Measurements from ENCODE around the gene U2AF2.

U2AF2 gene

DNA sequence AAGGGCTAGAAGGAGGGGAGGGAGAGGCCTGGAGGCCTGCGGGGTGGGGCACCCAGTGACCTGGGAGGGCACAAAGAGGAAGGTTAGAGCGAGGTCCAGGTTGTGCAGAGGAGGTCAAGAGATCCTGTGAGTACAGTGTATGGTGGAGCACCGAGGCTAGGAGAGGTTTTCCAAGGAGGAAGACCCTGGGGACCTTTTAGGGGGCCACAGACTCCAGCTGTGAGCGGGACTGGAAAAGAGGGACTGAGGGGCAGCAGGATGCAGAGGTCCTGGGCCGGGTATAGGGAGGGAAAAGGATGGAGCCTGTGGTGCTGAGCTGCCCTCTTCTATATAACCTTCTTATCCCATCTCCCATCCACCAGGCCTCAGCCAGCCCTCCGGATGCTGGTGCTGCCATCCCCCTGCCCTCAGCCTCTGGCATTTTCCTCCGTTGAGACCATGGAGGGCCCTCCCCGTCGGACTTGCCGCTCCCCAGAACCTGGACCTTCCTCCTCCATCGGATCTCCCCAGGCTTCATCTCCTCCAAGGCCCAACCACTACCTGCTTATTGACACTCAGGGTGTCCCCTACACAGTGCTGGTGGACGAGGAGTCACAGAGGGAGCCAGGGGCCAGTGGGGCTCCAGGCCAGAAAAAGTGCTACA lies 10.5 kb upstream of the U2AF2 start:
- no peak for DNase-seq

DNA sequence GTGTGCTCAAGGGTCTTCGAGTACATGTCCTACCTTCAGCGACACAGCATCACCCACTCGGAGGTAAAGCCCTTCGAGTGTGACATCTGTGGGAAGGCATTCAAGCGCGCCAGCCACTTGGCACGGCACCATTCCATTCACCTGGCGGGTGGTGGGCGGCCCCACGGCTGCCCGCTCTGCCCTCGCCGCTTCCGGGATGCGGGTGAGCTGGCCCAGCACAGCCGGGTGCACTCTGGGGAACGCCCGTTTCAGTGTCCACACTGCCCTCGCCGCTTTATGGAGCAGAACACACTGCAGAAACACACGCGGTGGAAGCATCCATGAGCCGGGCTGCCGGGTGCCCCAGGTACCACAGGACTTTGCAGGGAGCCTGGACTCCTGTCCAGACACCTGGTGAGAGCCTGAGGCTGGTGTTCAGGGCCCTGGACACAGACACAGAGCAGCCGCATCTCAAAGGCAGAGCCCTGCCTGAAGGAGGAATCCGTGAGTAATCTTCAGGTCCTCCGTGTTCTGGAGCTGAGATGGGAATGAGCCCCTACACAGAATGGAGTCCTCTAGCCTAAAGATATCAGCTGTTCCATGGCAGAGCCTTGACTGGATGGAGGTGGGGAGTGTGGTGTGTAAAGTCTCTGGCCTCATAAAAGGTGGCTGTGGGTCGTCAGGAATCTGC lies 9.9 kb upstream of the U2AF2 start:
- no peak for DNase-seq

DNA sequence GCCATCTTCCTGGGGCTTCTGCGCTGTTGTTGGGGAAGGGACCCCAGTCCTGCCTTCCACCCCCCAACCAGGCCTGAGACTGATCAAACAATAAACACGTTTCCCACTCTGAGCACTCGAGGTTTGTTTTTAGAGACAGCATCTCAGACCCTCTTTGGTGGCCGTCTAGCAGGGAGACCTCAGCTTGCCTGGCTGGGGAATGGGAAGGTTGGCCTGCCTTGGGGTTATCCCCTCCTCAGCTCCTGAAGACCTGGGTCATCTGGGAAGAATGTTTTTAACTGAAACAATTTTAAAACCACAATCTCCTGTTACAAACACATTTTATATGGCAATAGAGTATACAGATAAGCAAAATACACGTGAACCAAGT lies 9.3 kb upstream of the U2AF2 start:
- DNase-seq: no peak

DNA sequence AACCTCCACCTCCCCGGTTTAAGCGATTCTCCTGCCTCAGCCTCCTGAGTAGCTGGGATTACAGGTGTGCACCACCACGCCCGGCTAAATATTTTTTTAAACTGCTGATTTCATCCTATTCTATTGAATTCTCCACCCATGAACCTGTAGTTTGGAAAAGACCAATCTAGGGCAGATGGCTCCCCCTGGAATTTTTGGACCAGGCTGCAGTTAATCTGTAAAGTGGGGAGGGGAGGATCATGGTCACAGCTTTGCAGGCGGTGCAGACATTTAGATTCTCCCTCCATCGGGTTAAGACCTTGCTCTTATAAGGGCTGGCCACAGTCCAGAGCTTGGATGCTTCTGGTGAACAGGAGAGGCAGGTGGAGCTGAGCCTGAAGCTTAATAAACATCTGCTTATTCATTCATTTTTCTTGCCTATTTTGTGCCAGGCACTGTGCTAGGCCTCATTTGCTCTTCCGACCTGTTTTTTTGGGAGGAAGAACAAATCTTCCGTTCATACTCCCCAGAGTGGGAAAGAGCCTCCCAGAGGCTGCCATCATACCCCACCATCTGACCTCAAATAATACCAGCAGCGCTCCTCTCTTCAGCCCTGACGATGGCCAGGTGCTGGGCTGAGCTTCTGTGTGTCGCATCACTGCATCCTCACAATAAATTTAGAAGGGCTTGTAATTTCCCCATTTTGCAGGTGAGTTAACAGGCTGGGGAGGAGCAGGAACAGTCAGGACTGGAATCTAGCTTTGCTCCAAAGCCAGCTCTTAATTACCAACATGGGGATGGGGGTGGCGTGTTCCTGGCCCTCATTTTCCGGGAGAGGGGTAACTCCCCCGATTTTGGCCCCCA lies 7.7 kb upstream of the U2AF2 start:
- no peak for DNase-seq

DNA sequence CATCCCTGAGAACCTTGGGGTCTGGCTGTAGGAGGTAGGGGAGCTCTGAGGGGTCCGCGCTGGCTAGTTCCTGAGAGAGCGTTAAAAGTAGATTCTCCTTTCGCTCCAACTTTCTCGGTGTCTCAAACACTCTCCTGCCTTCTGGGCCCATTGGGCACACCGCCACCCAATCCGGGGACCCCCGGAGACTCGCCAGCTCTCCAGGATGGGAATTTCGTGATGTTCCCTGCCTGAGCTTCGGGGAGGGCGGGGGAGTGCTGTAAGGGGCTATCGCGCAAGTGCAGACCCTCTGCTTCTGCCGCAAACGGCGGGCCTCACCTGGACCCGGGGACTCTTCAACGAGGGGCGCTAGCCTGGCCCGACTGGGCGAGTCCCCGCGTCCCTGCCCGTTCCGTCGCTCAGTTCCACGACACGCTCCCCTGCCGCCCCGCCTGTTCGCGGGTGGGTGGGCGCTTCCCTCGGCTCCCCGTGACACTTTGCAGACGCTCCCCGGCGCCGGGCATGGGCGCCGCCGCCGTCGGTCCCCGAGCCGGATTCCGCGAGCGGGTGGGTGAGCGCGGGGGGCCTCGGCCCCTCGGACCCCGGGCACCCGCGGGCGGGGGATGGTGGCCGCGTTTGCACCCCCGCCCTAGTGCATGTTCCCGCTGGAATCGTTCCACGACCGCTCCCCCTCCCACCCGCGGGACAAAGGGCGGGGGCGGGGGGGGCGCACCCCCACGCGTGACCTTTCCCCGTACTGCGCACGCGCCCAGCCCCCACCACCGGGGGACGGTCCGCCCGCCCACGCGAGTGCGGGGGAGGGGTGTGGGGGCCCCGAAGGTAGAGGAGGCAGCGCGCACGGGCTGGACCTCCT lies 6.9 kb upstream of the U2AF2 start, which contains the start of gene CCDC106:
Gene CCDC106 (plus strand): TSS at position 481 of the 853 bp plus-strand sequence. CDS start 835 bp downstream, outside the sequence.
- DNase-seq: peak; percentile 51 to 59

DNA sequence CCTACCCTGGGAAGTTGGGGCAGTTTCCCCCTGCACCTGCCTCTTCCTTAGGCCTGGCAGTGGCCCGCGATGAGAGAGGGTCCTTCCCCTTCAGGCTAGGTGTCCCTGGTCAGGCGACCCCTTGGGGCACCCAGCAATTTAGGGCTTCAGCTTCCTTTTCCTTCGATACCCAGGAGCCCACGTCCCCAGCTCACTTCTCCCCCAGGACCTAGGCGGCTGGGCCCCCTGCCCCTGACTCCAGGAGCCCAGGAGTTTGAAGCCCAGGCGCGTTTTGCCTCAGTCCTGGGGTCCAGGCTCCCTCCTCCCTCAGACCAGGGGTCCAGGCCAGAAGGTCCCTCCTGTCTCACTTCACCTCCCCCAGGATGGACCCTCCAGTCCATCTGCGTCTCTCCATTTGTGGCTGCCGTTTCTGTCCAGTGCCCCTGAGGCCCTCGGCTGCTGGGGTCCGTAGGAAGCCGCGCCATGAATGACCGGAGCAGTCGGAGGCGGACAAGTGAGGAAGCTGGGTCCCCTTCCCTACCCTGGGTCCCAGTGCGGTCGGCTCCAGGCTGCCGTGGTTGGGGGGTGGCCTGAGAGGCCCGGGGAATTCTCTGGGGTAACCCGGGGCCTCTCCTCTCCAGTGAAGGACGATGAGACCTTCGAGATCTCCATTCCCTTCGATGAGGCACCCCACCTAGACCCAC lies 6.1 kb upstream of the U2AF2 start:
- DNase-seq: no peak

DNA sequence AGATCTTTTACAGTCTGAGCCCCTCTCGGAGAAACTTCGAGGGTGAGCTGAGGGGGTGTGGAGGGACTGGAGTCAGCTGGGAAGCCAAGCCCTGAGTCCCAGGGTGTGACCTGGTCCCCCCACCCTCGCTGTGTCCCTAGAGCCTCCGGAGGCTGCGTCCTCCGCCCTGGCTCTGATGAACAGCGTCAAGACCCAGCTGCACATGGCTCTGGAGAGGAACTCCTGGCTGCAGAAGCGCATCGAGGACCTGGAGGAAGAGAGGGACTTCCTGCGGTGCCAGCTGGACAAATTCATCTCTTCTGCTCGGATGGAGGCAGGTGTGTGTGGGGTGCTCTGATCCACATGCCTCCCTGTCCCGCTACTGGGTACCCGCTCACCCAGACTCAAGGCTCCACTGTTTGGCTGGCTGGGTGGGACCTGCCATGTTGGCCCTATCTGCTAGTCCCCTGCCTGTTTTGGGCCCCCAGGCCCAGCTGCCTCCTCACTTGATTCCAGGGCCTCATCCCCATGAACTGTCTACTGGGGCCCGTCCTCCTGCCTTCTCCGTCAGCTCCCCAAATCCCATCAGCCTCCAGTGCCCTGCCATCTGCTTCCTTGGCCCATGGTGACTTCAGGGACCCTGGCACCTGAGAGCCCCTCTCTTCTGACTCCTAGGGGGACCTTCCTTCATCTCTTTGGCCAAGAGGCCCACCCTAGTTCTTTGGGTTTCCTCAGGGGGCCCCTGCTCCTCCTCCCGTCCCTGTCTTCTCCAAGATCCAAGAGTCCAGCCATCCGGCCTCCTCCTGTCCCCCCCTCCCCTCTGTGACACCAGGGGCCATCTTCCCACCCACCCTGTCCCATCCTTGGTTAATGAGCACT lies 5.3 kb upstream of the U2AF2 start:
- no peak for DNase-seq

DNA sequence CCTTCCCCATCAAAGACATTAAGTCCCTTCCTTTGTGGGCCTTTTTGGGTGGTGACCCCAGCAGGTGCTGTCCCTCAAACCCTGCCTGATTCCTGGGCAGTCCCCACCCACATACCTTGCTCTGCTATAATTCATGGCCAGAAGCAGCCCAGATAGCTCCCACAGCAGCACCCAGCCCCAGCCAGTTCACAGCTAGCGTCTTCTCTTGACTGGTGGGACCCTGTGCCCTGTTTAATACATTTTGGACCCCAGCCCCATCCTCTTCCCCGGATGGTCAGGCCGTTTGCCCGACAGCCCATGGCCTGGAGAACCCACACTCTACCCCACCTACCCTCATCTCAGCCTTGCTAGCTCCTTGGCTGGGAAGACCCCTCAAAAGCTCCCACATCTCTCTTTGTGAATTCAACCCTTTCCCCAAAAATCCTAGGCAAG lies 4.7 kb upstream of the U2AF2 start:
- DNase-seq: no peak

DNA sequence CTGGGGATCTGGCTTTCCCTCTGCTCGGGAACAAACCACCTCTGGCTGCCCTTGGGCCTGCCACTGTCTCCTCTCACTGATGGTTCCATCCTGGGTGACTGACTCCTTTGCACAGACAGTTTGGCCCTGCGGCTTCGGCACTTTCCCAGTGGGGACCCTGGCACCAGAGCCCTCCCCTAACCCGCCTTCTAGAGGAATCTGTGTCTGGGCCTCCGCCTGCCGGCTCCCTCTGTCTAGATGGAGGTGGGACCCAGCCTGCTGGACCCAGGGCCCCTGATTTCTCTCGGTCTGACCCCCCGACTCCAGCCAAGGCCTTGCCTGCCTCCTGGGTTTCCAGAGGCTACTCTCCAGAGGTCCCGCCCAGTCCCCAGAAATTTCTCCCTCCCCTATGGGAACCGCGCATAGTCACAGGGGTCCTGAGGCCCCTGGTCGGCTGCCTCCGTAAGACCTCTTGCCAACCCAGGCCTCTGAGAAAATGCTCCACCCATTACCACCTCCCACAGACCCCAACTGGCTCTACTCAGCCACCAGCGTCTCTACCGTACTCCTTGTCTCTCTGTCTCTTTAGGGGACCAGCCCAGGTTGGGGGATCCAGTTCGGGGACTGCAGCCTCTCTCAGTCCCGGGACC lies 4.1 kb upstream of the U2AF2 start:
- no peak for DNase-seq

DNA sequence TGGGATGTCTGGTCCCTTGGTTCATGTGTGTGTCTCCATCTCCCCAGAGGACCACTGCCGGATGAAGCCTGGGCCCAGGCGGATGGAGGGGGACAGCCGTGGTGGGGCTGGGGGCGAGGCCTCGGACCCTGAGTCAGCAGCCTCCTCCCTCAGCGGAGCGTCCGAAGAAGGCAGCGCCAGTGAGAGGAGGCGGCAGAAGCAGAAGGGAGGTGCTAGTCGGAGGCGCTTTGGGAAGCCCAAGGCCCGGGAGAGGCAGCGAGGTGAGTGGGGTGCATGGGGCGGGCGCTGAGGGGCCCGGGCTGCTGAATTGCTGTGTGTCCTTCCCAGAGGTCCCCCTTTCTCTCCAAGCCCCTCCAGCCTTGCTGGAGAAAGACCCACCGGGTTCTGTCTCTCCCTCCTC lies 3.6 kb upstream of the U2AF2 start:
- no peak for DNase-seq

DNA sequence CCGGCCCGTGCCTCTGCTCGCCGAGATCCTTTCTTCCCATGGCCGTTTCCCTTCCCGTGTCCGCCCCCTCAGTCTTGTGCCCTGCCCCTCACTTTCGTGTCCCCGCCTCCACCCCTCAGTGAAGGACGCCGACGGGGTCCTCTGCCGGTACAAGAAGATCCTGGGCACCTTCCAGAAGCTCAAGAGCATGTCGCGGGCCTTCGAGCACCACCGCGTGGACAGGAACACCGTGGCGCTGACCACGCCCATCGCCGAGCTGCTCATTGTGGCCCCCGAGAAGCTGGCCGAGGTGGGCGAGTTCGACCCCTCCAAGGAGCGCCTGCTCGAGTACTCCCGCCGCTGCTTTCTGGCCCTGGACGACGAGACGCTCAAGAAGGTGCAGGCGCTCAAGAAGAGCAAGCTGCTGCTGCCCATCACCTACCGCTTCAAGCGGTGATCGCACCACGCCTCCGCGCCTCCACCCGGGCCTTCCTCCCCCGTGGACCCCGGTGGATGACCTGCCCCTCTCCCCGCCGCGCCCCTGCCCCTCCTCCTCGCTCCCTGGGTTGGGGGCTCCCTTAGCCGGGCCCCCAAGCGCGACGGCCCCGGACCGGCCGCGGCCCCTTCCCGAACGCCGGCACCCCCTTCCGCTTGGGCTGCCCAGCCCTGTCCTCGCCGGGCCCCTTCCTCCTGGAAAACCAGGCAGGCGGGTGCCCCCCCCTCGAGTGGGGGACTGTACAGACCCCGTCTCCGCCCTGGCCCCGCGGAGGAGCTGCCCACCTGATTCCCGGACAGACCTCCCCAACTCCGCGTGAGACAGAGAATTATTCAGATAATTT lies 2.3 kb upstream of the U2AF2 start:
- DNase-seq: no peak

DNA sequence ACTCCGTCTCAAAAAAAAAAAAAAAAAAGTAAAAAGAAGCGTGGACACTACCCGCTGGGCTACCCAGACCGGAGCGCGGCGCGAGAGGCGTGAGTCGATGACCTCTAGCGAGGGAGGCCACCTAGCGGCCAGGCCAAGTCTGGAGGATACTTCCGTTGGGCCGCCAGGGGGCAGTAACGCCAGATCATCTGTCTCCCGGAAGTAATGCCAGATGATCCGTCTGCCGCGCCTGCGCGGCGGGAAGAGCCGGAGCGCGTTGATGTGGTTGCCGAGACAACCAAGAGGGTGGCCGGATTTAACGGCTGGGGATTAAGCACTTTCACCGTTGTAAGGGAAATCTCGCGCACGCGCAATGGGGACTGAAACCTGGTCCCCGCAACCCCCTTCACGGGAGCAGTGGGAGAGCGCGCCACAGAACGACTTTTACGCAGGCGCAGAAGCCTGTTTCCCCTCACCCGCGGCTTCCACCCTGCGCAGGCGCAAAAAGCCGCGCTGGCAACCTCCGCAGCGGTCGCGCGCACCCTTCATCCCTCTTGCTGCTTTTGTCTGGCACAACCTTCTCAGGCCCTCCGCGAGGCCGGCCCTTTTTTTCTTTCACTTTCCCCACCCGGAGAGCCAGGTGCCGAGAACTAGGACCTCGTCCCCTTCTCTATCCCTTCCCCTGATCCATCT lies 1.0 kb upstream of the U2AF2 start:
- peak; percentile 98 to 99 for DNase-seq

DNA sequence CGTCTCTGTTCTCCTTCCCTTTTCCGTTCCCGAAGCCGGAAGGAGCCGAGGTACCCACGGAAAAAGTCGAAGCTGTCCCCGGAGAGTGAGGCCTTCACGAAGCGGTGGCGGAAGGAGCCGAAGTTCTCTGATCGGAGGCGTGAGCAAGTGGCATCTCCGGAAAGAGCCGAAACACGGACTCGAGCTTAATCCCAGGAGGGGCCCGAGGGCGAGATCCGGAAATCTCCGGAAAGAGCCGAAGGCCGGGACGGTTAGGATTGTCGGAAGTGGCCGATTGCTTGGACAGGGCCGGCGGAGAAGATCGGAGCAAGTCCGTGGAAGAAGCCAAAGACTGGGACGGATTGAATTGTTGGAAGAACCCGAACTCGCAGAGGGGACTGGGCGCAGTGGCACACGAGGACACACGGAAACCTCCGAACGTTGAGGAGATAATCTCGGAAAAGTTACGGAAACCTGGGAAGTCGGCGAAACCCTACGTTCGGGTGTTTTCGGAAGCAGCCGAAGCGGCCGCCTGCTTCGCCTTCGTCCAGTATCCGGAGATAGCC lies 440 bp upstream of the U2AF2 start:
- DNase-seq: peak; percentile 97 to 98

DNA sequence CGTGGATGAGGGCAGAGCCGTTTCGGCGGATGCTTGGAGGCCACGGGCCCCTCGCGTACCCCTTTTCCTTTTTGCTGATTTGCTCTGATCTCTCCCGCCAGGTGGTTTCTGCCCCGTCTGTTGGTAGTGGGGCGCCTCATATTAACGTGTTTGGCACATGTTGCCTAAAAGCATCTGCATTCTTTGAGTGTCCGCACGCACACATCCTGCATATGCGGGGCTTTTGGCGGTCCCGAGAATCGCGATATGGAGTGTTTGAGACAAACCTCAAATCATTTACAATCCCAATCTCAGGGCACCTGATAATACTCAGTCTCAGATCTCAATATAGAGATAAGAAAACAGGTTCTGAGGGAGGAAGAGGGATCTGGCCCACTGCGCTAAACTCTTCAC lies 809 bp downstream of the U2AF2 start:
- no peak for DNase-seq

DNA sequence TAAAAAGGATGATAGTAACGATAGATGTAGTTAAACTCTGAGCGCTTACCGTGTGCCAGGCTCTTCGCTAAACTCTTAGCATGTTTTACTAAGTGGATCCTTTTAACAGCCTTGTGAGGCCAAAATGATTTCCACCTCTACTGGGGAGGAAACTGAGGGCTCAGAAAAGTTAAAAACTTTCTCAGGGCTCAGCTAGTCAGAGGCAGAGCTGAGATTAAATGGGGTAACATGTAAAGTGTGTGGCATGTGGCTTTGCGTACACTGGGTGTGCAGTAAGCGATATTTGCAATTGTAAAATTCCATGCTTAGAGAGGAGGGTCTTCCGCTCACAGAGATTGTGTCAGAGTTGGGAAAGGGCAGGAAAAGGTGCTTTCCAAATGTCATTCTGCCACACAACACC lies 1.7 kb downstream of the U2AF2 start:
- no peak for DNase-seq

DNA sequence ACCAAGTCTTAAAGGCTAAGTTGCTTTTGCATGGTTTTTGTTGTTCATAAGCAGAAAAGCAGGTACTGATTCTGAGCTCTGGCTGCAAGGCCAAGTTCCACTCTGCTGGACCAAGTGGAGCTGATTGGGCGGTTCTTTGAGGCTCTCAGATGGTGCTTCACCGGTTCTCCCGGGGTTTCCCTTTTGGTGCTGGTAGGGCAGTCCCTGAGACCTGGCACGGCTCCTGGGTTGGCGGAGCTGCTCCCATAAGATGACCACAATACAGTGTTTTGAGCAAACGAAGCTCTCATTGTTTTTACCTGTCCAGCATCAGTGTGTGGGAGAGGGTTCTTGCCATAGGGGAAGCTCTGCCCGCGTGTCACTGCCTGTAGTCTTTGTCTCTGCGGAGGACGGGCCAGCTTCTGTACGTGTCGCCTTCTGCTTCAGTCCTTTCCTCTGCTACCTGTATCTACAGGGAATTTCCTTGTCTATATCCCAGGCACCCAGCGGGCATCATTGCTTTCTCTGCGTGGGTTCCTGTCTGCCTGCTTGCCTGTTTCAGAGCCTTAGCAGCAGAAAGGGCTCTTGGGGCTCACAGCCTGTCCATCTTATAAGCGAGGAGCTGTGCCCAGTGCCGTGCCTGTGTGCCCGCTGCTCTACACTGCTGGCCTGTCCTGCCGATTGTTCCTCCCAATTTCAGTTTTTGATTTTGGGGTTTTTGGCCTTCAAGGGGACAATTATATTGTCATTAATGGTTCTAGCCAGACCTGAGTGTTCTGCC lies 2.3 kb downstream of the U2AF2 start:
- DNase-seq: no peak

DNA sequence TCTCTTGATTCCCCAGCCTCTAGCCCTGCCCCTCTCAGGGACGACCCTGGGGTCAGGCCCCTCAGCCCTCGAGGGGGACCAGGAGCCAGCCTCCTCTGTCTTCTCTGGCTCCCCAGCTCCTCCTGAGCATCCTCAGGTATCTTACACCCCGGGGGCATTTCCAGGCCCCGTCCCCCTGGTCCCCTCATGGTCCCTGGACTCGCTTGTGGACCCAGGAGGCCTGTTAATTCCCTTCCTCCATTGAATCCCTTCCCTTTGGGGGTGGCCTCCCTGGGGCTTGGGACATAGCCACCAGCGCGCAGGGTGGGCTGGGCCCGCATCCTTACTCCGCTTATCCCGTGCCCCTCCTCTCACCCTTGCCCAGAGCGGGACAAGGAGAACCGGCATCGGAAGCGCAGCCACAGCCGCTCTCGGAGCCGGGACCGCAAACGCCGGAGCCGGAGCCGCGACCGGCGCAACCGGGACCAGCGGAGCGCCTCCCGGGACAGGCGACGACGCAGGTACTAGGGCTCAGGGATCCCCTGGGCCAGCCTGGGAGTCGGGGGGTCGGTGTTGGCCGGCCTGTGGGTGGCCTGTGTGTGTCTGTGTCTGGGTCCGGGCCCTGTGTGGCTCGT lies 4.1 kb downstream of the U2AF2 start:
- DNase-seq: no peak

DNA sequence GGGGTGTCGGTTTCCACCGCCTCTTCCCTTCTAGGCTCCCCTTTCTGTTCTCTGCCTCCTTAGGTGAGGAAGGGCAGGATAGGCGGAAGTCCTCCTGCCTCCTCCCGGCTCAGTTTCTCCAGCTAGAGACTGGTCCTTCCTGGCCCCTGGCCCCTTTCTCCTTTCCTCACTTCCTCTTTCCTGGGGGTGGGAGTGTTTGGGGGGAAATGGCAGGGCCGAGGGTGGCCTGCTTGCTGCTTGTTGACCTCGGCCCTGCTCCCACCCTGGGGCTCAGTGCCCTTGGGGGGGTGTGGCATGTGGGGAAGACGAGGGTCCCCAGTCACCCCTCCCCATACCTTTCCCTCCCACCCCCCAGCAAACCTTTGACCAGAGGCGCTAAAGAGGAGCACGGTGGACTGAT lies 5.0 kb downstream of the U2AF2 start:
- DNase-seq: no peak
